SIG-M5 treated with dmso at 0.1 percent for 504 hours (cell line): ENCODE results near the gene JMJD1C.
"Not testable (repeated sequence)": the region's sequence is repeated elsewhere in the genome, so short reads cannot be mapped to it uniquely, and the experiment has no call there.

Experiments
- DNase-seq: peaks from one replicate; lab custom pipeline; 2025; ENCODE audit not compliant: unreplicated experiment; lab: John Stamatoyannopoulos, UW

JMJD1C gene

GRCh38 chr10:63192826-63193225 lies 273.0 kb downstream of the JMJD1C start:
- DNase-seq: no peak

GRCh38 chr10:63175534-63175933 lies 290.2 kb downstream of the JMJD1C start:
- DNase-seq: no peak

GRCh38 chr10:63173468-63174232 lies 292.1 kb downstream of the JMJD1C start:
- DNase-seq: peak; percentile 68

GRCh38 chr10:63171926-63172325 lies 293.9 kb downstream of the JMJD1C start:
- DNase-seq: no peak

GRCh38 chr10:63171255-63171855 lies 294.4 kb downstream of the JMJD1C start:
- DNase-seq: no peak

- no peak for DNase-seq
Measured at GRCh38 chr10:63169624-63170023, 296.2 kb downstream of the JMJD1C start.

GRCh38 chr10:63168821-63169462 lies 296.8 kb downstream of the JMJD1C start:
- no peak for DNase-seq

- DNase-seq: peak; percentile 74
Measured at GRCh38 chr10:63166742-63167258, 299.0 kb downstream of the JMJD1C start.

- DNase-seq: no peak
Measured at GRCh38 chr10:63165249-63165648, 300.5 kb downstream of the JMJD1C start.

GRCh38 chr10:63164166-63164623 lies 301.6 kb downstream of the JMJD1C start:
- no peak for DNase-seq

- DNase-seq: no peak
Measured at GRCh38 chr10:63161592-63161991, 304.2 kb downstream of the JMJD1C start.

GRCh38 chr10:63157845-63158624 lies 307.7 kb downstream of the JMJD1C start:
- peak; percentile 69 for DNase-seq

- no peak for DNase-seq
Measured at GRCh38 chr10:63156236-63156635, 309.5 kb downstream of the JMJD1C start.

GRCh38 chr10:63155388-63156020 lies 310.3 kb downstream of the JMJD1C start:
- DNase-seq: peak; percentile 24

- DNase-seq: no peak
Measured at GRCh38 chr10:63154546-63155387, 311.0 kb downstream of the JMJD1C start.

- DNase-seq: not testable (repeated sequence)
Measured at GRCh38 chr10:63153868-63154545, 311.8 kb downstream of the JMJD1C start.

GRCh38 chr10:63150745-63151144 lies 315.0 kb downstream of the JMJD1C start:
- DNase-seq: no peak

GRCh38 chr10:63146503-63146902 lies 319.3 kb downstream of the JMJD1C start:
- no peak for DNase-seq

GRCh38 chr10:63145782-63146181 lies 320.0 kb downstream of the JMJD1C start:
- DNase-seq: no peak
